Heart right ventricle (tissue), 16 donors: ENCODE results near the gene MPV17L2. TPM values are rescaled to one million over a fixed set of nuclear protein-coding genes. Genes with fewer than 3 reads are reported as not detected.

Experiments
- ATAC-seq, 8 donors: fragments of 200-7000 bp; cut with Tn5 transposase; one replicate each; pipeline ENCODE4 v1.9.1; 2020; ENCODE audit warnings: mild to moderate bottlenecking in 8 of 8, moderate library complexity in 8 of 8, moderate number of reproducible peaks in 1 of 8
- DNase-seq, 2 donors: peaks; one replicate each; pipeline ENCODE4 v3.0.0-alpha.2; 2020
- H3K27ac ChIP-seq, 10 donors: fragments of 200-600 bp; sonication (generic) in 2 of 10; one replicate each; pipeline versions ENCODE4 v1.5.0 to v1.8.0; 2020 to 2022; ENCODE audit warnings: mild to moderate bottlenecking in 3 of 10
- H3K27me3 ChIP-seq, 7 donors: fragments of 200-600 bp; one replicate each; pipeline ENCODE4 v1.8.0; 2021 to 2022; ENCODE audit warnings: mild to moderate bottlenecking in 2 of 7
- H3K36me3 ChIP-seq, 9 donors: fragments of 200-600 bp; sonication (generic) in 1 of 9; one replicate each; pipeline versions ENCODE4 v1.5.0 to v1.8.0; 2020 to 2022; ENCODE audit warnings: mild to moderate bottlenecking in 2 of 9
- H3K4me1 ChIP-seq, 9 donors: fragments of 200-600 bp; sonication (generic) in 1 of 9; one replicate each; pipeline versions ENCODE4 v1.5.0 to v1.8.0; 2020 to 2022; ENCODE audit warnings: mild to moderate bottlenecking in 4 of 9
- H3K4me3 ChIP-seq, 10 donors: fragments of 200-600 bp; sonication (generic) in 2 of 10; one replicate each; pipeline versions ENCODE4 v1.5.0 to v1.8.0; 2020 to 2022; ENCODE audit warnings: mild to moderate bottlenecking in 7 of 10, moderate library complexity in 2 of 10
- H3K9me3 ChIP-seq, 11 donors: fragments of 200-600 bp in 10 of 11; sonication (generic) in 2 of 11; one replicate each; pipeline versions ENCODE4 v1.5.0 to v1.8.0; 2013 to 2022; ENCODE audit warnings: mild to moderate bottlenecking in 2 of 11, control low read depth in 1 of 11, moderate library complexity in 1 of 11
- CTCF ChIP-seq, 9 donors: fragments of 200-600 bp; sonication (generic) in 2 of 9; IDR thresholded peaks; one replicate each; pipeline versions ENCODE4 v1.5.0 to v1.8.0; 2021 to 2022; ENCODE audit warnings: antibody characterized with exemption in 9 of 9, mild to moderate bottlenecking in 5 of 9, moderate library complexity in 1 of 9
- WGBS, 2 donors: extraction: QIAGEN DNeasy Blood & Tissue Kit; methylation state at CpG; one replicate each; pipeline ENCODE4 v1.1.7; 2013; ENCODE audit warnings: inconsistent platforms in 1 of 2; 5-methylcytosine and 5-hydroxymethylcytosine counted together
- intact Hi-C, 10 donors: fragments of 100-400 bp; cut with DNase I; formaldehyde crosslinking; loops; one replicate each; pipeline versions ENCODE4 v1.11.1 to v1.14.2; 2022
- polyA plus RNA-seq, 2 donors: library from polyadenylated mRNA; stranded (reverse); fragments of 200-250 nt; gene quantifications; one replicate each; pipeline ENCODE4 v1.2.3, GENCODE V29; 2013
- total RNA-seq, 10 donors: library from RNA; stranded (reverse); fragmentation: NEBNext Ultra II Directional in 3 of 10; extraction: Animal tissue kit (Norgen Biotek cat#: 25700) in 3 of 10; gene quantifications; one replicate each; pipeline versions ENCODE4 v1.2.1 to v1.2.4, GENCODE V29; 2021 to 2023
- donor health status: Arrhythmogenic right ventricular cardiomyopathy.
- donor health status: ischemic (EF 13 %, LVEDD 7.1; RV severe dilation, severe dysfunction).
- donor health status: healthy with polysubstance abuse.
- donor health status: DM: no; HTN: yes; CAD: no.
- donor health status: DM: no; HTN: no; CAD: no.
- donor health status: ischemic (EF 25% LVEDD 6.9; RV normal size, moderate dysfunction).
- donor health status: ischemic (EF 25% LVEDD 5.7; RV mildly dilated, moderate dysfunction).
- donor health status: healthy.
- donor health status: DM: yes; HTN: yes; CAD: no.
- donor health status: Ischemic cardiomyopathy.
- donor health status: ischemic (EF 35%, LVEDD 5.7; RV mildly dilated, moderate dysfunction).
- donor health status: nonischemic (EF 11% LVEDD 7.7; RV severe dilation, severe dysfunction).
- donor health status: DM: yes; HTN: yes; CAD: no.
- donor health status: PGD.
- donor health status: ischemic (EF 29% LVEDD 5.4; RV normal size, mild dysfunction).
- donor health status: nonischemic (EF 23%, LVEDD 6.1; RV moderate dilation, normal function).

MPV17L2 gene
- total and polyA plus RNA-seq, 12 donors: 10.6 to 61.9 (median 14.7) TPM

DNA sequence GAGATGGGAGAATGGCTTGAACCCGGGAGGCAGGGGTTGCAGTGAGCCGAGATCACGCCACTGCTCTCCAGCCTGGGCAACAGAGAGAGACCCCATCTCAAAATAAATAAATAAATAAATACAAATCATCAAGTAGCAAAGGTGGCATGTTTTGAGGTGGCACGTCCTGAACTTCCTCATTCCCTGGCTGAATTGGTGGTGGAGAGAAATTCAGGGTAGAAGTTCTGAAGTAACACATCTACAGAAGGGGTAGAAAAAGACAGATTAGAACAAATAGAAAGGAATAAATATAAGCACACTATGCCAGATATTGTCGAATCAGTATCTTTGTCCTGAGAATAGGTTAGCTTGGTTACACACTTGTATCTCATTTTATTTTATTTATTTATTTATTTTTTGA is 13.1 kb upstream of the MPV17L2 start:
- Histone ChIP-seq H3K4me1 (peaks cover 0 to 55% (median 0%) of the 10 kb centered on the region in 9 donors), H3K4me3 (no peak overlapping the region), H3K36me3 (peaks cover 0 to 42% (median 0%) of the 10 kb centered on the region in 9 donors), H3K27ac (peak overlapping the region in 1 of 10 donors; percentile 85), H3K27me3 (no peaks in the 10 kb centered on the region), H3K9me3 (no peaks in the 10 kb centered on the region)
- ATAC-seq (no peak), DNase-seq (no peak)
- intact Hi-C loops: no loop called here
- WGBS, 2 donors: 92% methylated on average over 5 of the region's 5 CpGs
- no peak for TF ChIP-seq CTCF (IDR thresholded peaks at IDR 0.05)

DNA sequence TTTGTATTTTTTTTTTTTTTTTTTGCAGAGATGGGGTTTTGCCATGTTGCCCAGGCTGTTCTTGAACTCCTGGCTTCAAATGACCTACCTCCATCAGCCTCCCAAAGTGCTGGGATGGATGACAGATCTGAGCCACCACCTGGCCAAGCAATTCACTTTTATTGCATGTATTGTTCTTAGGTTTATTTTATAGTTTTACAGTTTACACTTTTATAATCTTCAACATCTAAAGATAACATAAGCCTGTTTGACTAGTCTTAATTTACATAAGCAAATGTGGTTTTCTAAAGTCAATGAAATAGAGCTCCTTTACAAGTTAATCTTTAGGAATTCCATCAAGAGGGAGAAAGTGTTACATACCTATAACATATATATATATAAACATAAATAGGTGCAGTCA is 9.5 kb upstream of the MPV17L2 start:
- peaks cover 0 to 21% (median 0%) of the 10 kb centered on the region in 9 donors for H3K4me1 ChIP-seq
- no peaks in the 10 kb centered on the region for H3K9me3 ChIP-seq
- TF ChIP-seq CTCF (IDR thresholded peaks at IDR 0.05): no peak
- no peak for ATAC-seq
- intact Hi-C loops: no loop called here
- H3K36me3 ChIP-seq: peaks cover 0 to 6% (median 0%) of the 10 kb centered on the region in 9 donors
- H3K4me3 ChIP-seq: no peak overlapping the region
- H3K27ac ChIP-seq: no peak overlapping the region
- DNase-seq: no peak
- no peaks in the 10 kb centered on the region for H3K27me3 ChIP-seq

DNA sequence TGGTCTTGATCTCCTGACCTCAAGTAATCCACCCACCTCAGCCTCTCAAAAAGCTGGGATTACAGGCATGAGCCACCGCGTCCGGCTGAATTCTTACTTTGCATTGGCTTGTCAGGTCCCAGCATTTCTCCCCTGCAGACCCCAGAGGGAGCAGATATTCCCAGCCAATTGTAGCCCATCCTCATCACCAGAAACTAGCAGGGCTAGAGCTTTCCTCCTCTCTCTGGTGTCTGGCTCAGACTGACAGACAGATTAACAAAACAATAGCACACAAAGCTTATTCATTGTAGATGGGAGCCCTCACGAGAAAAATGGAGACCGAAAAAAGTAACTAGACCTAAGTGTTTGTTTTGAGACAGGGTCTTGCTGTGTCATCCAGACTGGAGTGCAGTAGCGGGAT is 7.5 kb upstream of the MPV17L2 start:
- TF ChIP-seq CTCF (IDR thresholded peaks at IDR 0.05): no peak
- ATAC-seq (no peak), DNase-seq (no peak)
- intact Hi-C loops: no loop called here
- Histone ChIP-seq H3K4me3 (no peak overlapping the region), H3K27me3 (no peaks in the 10 kb centered on the region), H3K27ac (no peak overlapping the region), H3K36me3 (no peaks in the 10 kb centered on the region), H3K4me1 (peaks cover 0 to 7% (median 0%) of the 10 kb centered on the region in 9 donors), H3K9me3 (no peaks in the 10 kb centered on the region)
- 63 to 67% methylated on average over 6 of the region's 6 CpGs for WGBS, 2 donors

- no peak for DNase-seq
- intact Hi-C loops: loop anchor here in 4 of 10 donors (5.0 to 10.0 kb wide), 3 partner anchors 62 to 617 kb away; partner anchors contain the start of gene LSM4 (in 1 of the 4)
- Histone ChIP-seq H3K9me3 (no peaks in the 10 kb centered on the region), H3K4me1 (peaks cover 8 to 34% (median 19%) of the 10 kb centered on the region in 9 donors), H3K27ac (no peak overlapping the region), H3K4me3 (no peak overlapping the region), H3K27me3 (no peaks in the 10 kb centered on the region), H3K36me3 (peaks cover 0 to 5% (median 0%) of the 10 kb centered on the region in 9 donors)
- ATAC-seq: no peak
- 94% methylated on average over 4 of the region's 4 CpGs for WGBS, 2 donors
- TF ChIP-seq CTCF (IDR thresholded peaks at IDR 0.05): no peak
Observed at GRCh38 chr19:18190278-18190677, 2.7 kb upstream of the MPV17L2 start.
